ENCODE data around the gene CTBP1.

Gene CTBP1

GRCh38 chr4:1279253-1279652, 30.3 kb upstream of the CTBP1 start:
- no peak for DNase-seq

- DNase-seq: no peak
These were observed 29.0 kb upstream of the CTBP1 start for GRCh38 chr4:1277667-1278665.

- no peak for DNase-seq
These were observed 28.1 kb upstream of the CTBP1 start for GRCh38 chr4:1276984-1277383.

GRCh38 chr4:1274871-1275270, 25.9 kb upstream of the CTBP1 start:
- DNase-seq: no peak

GRCh38 chr4:1271686-1272085, 22.8 kb upstream of the CTBP1 start:
- DNase-seq: no peak

GRCh38 chr4:1269209-1269608, 20.3 kb upstream of the CTBP1 start:
- no peak for DNase-seq

GRCh38 chr4:1266881-1267763, 18.2 kb upstream of the CTBP1 start:
- no peak for DNase-seq

- no peak for DNase-seq
These were observed 16.4 kb upstream of the CTBP1 start for GRCh38 chr4:1265351-1265750.

- no peak for DNase-seq
These were observed 16.0 kb upstream of the CTBP1 start for GRCh38 chr4:1264942-1265341.

GRCh38 chr4:1261107-1261928, 12.4 kb upstream of the CTBP1 start:
- DNase-seq: no peak

- DNase-seq: no peak
These were observed 11.6 kb upstream of the CTBP1 start for GRCh38 chr4:1260418-1261106.

GRCh38 chr4:1259966-1260365, 11.0 kb upstream of the CTBP1 start:
- no peak for DNase-seq

- no peak for DNase-seq
These were observed 9.5 kb upstream of the CTBP1 start for GRCh38 chr4:1258457-1258856.

- no peak for DNase-seq
These were observed 6.8 kb upstream of the CTBP1 start for GRCh38 chr4:1255699-1256098.

- DNase-seq: no peak
These were observed 6.2 kb upstream of the CTBP1 start for GRCh38 chr4:1255151-1255550.

- DNase-seq: no peak
These were observed 4.9 kb upstream of the CTBP1 start for GRCh38 chr4:1253831-1254230.

- DNase-seq: no peak
These were observed 4.1 kb upstream of the CTBP1 start for GRCh38 chr4:1252928-1253492.

- DNase-seq: no peak
These were observed 2.8 kb upstream of the CTBP1 start for GRCh38 chr4:1251773-1252066.

GRCh38 chr4:1250921-1251772, 2.2 kb upstream of the CTBP1 start:
- no peak for DNase-seq

- DNase-seq: no peak
These were observed 1.5 kb upstream of the CTBP1 start for GRCh38 chr4:1250527-1250812.

Measured in activated CD4-positive, alpha-beta T cell treated with anti-CD3 and anti-CD28 coated beads, Interleukin-2, Interleukin-6, amounts not matched to agents 100 ng/mL and 50 ng/mL, durations not matched to agents 16 hours and 8 hours (primary cell).